ENCODE measurements around the gene SLC18A3. TPM values are rescaled to one million over a fixed set of nuclear protein-coding genes. Genes with fewer than 3 reads are reported as not detected.
A peak's percentile ranks its signal among the peaks of the same experiment; 100 is the strongest.

The SLC18A3 gene
- total RNA-seq, 1 donor from 2014 or later: 0.20 TPM

GRCh38 chr10:49651039-49651835 lies 41.1 kb downstream of the SLC18A3 start:
- DNase-seq (ENCODE audit: low spot score): peak; percentile 4

DNA sequence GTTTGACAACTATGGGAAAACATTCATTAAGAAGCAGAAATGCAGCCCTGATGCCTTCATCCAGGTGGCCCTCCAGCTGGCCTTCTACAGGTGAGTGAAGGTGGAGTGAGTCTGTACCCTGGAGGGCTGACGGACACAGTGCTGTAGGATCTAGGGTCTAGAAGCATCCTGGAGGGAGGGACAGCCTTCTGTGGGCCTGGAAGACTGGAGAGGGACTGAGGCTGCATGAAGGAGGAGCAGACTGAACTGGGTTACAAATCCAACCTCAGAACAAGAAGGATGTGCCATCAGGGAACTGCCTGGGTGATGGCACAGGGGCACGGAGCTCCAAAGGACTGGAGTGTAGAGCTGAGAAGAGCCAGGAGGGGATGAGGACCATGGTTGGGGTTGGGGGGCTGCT lies 41.8 kb downstream of the SLC18A3 start:
- DNase-seq (ENCODE audit: low spot score): no peak

- DNase-seq (ENCODE audit: low spot score): no peak
Measured at GRCh38 chr10:49652421-49653272, 42.5 kb downstream of the SLC18A3 start.

GRCh38 chr10:49653273-49653929 lies 43.3 kb downstream of the SLC18A3 start:
- DNase-seq (ENCODE audit: low spot score): no peak

GRCh38 chr10:49654036-49654693 lies 44.1 kb downstream of the SLC18A3 start:
- no peak for DNase-seq (ENCODE audit: low spot score)

GRCh38 chr10:49655099-49655498 lies 45.0 kb downstream of the SLC18A3 start:
- DNase-seq (ENCODE audit: low spot score): no peak

- no peak for DNase-seq (ENCODE audit: low spot score)
Measured at GRCh38 chr10:49656845-49657493, 46.9 kb downstream of the SLC18A3 start.

GRCh38 chr10:49657606-49658005 lies 47.5 kb downstream of the SLC18A3 start:
- DNase-seq (ENCODE audit: low spot score): no peak

- no peak for DNase-seq (ENCODE audit: low spot score)
Measured at GRCh38 chr10:49661140-49661856, 51.2 kb downstream of the SLC18A3 start.

Other genes starting within 250 kb of the SLC18A3 start
- gene DRGX, start 214.2 kb upstream of the SLC18A3 start, total RNA-seq: not detected
- gene ERCC6, start 71.2 kb upstream of the SLC18A3 start, total RNA-seq: 31.0 TPM
- gene CHAT, start 3.7 kb downstream of the SLC18A3 start, total RNA-seq: 0.86 TPM
- gene C10orf53, start 69.3 kb downstream of the SLC18A3 start, total RNA-seq: not detected
- 5.3 TPM for gene OGDHL, start 152.0 kb downstream of the SLC18A3 start, total RNA-seq